Pulmonary artery endothelial cell (primary cell): ENCODE results near the gene WNK2. TPM values are rescaled to one million over a fixed set of nuclear protein-coding genes. Genes with fewer than 3 reads are reported as not detected.

Experiments
- DNase-seq: peaks from one replicate; pipeline ENCODE4 v3.0.0-alpha.2; 2011; ENCODE audit warnings: low read depth, low spot score
- total RNA-seq: library from RNA; depleted of rRNA; stranded (reverse); fragments of >200 nt; gene quantifications from 2 replicates; pipeline ENCODE4 v1.2.3, GENCODE V29; 2014

The WNK2 gene
- total RNA-seq, 1 donor from 2014 or later = not detected

DNA sequence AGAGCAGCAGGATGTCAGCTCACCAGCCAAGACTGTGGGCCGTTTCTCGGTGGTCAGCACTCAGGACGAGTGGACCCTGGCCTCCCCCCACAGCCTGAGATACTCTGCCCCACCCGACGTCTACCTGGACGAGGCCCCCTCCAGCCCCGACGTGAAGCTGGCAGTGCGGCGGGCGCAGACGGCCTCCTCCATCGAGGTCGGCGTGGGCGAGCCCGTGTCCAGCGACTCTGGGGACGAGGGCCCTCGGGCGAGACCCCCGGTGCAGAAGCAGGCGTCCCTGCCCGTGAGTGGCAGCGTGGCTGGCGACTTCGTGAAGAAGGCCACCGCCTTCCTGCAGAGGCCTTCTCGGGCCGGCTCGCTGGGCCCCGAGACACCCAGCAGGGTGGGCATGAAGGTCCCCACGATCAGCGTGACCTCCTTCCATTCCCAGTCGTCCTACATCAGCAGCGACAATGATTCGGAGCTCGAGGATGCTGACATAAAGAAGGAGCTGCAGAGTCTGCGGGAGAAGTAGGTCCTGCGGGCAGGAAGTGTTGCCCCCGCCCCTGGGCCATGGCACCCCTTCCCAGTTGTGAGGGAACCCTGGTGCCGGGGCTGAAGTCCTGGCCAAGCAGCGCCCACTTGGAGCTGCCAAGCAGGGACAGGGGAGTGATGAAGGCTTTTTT is 108.9 kb downstream of the WNK2 start:
- no peak for DNase-seq

DNA sequence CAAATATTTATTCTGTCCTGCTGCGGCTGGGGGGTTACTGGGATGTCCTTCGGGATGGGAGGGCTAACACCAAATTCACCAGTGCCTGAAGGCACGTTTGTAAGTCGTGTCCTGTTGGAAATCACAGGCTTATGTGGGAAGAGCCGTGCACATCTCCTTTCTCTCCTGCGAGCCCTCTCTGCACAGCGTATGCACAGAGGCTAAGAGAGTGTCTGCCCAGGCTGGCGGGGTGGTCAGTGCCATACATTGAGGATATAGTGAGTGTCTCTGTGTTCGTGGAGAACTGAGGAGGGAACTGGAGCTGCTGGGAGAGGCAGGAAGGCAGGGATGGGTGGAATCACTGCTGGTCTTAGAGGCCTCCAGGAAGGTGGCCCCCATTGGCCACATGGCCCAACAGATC is 110.1 kb downstream of the WNK2 start:
- no peak for DNase-seq

DNA sequence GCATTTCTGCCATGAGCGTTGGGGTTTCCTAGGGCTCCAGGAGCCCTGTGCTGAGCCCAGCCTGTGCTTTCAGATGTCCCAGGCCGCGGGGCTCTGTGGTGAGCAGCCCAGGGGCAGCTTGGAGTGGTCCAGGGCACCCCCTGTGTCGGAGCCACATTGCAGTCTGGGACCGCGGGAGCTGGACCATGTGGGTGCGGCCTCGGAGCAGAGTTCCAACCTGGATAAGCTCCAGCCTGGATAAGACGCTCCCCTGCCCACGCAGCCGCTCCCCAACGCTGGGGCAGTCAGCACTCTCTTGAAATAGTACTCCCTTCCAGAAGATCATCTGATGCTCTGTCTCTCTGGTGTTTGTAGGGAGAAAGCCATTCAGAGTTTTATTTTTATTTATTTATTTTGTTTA is 111.1 kb downstream of the WNK2 start:
- DNase-seq = no peak

DNA sequence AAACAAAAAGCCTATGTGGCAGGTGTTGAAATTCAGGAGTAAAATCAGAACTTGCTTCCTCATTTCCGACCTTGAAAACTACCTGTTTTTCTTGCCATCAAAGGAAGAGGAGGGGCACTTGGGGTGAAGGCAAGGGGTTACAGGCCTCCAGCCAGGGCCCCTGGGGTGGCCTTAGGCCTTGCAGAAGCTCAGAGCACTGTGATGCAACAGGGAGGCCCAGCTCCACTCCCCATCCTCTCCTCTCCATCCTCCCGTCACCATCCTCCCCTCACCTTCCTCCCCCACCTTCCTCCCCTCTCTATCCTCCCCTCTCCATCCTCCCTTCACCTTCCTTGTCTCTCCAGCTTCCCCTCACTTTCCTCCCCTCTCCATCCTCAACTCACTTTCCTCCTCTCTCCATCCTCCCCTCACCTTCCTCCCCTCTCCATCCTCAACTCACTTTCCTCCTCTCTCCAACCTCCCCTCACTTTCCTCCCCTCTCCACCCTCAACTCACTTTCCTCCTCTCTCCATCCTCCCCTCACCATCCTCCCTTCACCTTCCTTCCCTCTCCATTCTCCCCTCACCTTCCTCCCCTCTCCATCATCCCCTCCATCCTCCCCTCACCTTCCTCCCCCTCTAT is 111.6 kb downstream of the WNK2 start:
- no peak for DNase-seq

DNA sequence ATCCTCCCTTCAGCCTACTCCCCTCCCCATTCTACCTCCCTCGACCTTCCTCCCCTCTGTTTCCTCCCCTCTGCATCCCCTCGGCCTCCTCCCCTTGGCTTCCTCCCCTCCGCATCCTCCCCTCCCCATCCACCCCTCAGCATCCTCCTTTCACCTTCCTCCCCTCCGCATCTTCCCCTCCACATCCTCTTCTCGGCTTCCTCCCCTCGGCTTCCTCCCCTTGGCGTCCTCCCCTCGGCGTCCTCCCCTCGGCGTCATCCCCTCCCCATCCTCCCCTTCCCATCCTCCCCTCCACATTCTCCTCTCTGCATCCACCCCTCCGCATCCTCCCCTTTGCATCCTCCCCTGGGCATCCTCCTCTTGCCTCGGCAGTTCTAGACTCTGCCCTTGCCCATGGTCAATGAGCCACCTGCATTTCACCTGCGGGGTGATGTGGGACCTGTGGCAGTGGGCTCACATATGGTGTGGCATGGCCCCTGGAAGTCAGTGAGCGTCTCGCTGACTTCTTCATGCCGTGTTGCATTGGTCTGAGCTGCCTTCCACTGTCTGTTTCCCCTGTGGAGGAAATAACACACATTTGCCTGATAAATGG is 113.0 kb downstream of the WNK2 start:
- no peak for DNase-seq

DNA sequence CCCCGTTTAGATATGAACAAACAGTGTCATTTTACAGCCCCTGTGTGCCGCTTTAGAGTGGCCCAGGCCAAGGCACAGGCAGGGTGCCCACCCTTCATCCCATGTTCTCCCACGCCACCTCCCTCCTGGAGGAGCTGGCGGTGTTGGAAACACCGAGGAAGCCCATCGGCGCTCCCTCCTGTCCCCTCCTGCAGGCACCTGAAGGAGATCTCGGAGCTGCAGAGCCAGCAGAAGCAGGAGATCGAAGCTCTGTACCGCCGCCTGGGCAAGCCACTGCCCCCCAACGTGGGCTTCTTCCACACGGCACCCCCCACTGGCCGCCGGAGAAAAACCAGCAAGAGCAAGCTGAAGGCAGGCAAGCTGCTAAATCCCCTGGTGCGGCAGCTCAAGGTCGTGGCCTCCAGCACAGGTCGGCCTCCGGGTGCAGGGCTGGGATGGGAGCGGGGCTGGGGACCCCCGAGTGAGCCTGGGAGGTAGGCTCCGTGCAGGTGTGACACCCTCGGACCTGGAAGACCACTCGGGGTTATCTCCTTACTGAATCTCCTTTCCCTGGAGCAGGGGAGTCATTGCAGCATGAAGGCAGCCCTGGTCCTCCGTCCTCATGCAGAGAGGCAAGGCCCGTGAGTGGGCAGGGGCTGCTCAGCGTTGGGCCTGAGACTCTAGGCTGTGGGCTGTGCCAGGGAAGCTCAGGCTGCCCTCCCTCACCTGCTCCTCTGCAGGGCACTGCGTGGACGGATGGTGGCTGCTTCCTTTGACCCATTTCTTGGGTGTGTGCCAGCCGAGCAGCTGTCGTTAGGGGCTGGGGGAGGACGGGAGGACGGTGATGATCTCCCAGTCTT is 113.9 kb downstream of the WNK2 start:
- no peak for DNase-seq

DNA sequence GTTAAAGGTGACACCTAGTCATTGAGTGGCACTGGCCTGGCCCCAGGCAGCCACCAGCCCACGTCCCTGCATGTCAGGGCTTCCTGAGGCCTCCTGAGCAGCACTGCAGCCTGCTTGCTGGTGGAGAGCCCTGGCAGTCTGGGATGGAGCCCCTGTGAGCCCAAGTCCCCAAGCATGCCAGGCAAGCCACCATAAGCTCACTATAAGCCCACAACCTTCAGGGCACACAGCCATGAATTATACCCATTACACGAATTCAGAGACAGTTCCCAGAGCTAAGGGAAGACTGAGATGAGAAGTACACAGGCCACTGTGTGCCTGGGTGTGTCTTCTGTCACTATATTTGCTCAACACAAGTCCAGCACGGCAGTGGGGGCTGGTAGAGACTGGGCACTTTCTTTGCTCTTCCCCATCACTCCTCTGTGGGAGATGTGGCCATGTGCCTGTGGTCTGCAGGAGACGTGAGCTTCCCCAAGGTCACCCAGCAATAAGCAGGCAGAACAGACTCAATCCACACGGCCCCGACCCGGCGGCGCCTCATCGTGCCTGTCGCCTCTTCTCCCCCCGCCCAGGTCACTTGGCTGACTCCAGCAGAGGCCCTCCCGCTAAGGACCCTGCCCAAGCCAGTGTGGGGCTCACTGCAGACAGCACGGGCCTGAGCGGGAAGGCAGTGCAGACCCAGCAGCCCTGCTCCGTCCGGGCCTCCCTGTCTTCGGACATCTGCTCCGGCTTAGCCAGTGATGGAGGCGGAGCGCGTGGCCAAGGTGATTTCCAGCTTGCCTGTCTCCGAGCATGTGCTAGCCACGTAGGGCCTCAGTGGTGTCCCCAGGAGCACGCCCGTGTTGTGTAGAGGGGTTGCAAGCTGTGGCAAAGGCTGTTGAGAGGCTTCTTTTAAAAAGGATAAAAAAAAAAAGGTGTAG is 114.8 kb downstream of the WNK2 start:
- DNase-seq = no peak

DNA sequence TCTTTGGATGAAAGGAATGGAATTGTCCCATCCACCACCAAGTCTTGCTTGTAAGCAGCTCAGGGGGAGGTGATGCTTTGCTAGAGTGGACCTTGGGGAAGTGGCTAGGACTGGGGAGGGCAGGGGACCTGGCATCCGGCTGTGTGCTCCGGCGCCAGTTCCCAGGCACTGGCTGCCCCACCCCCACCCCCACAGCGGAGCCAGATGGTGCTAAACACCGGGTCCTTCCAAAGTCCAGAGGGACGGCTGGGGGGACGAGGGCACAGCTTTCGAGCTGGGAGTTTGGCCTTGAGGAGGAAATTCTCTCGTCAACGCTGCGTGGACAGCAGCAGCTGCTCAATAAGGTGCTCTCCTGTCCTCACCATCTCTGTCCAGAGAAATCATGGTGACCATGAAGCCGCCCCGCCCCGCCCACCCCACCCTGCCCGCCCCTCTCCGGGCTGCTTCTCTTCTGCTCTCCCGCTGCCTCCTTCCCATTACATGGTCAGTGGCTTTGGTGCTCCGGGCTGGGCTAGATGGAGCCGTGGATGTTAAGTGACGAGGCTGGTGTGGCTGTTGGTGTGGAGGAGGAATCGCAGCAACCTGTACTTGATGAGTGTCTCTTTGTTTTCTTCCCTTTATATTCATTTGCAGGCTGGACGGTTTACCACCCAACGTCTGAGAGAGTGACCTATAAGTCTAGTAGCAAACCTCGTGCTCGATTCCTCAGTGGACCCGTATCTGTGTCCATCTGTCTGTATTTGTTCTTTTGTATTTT is 115.7 kb downstream of the WNK2 start:
- no peak for DNase-seq

DNA sequence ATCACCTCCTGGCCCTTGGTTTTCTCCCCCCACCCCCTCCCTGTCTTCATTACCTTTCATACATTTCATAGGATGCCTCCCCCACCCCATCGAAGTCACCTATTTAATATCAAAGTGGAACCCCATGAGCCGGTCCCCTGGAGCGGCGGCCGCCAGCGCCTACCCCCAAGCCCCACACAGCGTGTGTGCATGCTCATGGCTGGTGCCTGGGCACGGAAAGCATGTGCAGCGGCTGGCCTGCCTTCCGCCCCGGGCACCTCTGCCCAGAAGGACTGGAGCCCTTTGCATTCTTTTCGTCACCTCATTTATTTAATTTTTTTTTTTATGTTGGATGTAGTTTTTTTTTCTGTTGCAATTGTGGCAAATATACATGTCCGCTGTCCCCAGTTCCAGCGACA is 116.2 kb downstream of the WNK2 start:
- DNase-seq = no peak

DNA sequence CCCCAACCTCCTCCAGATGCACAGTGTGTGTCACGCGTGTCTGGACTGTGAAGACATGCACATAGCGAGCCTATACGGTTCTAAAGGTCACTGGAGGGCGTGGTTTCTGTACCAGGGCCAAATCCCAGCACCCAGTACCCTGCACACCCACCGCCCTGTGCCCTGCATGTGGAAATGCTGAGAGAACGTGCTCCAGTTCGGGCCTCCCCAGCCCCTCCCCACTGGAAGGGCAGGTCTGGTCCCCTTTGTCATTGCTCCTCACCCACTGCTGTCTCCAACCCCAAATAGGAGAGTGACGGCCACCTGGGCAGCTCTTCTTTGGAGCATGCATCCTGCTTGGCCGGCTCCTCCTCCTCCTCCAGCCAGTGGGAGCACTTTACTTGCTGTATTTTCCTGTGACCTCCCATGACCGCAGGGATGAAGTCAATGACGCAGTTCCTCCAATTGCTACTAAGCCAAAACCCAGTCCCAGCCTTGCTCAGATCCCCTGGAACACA is 116.7 kb downstream of the WNK2 start:
- no peak for DNase-seq

DNA sequence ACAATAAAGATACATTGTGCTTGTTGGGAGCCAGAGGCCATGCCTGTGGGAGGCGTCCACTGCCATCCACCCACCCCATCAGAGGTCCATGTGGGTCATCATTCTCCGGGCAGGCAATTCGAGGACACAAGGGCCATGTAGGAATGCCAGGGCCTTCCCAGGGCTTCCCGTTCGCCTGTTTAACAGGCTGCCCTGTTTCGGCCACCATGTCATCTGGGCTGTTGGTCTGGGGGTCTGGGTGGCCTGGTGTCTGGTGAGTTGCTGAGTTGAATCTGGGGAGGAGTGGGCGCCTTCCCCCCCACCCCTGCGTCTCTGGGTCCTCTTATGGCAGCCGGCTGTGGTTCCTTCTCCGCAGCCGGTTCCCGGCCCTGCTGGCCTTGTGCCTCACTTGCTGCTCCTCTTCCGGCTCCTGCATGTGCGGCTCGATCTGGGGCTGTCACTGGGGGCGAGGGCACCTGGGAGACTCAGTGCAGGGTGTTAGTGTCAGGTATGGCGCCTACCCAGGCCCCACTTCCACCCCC is 117.4 kb downstream of the WNK2 start:
- DNase-seq = no peak

DNA sequence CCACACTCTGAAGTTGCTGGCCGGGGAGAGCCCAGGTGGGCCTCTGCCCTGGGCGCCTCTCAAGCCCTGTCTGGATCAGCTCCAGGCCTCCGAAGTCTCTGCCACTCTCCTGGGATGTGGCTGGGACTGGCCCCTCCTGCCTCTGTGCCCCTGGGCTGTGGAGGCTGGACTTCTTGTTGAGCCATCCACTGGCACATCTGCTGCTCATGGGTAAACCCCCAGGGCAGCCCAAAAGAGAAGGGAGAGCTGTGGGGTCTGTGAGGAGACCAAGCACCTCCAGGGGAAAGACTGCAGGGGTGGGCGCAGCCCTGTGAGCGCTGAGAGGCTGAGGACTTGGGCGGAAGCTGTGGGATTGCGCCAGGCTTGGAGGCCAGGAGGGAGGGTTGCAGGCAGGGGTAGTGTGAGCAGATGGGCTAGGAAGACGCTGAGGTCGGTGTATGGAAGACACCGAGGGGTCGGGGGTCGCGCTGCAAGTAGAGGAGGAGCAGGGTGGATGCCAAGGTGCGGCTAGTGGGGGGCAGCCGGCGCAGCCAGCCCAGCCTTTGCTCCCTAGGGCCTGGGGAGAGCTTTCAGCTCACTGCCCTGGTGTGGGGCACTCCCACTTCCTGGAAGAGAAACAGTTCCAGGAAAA is 118.1 kb downstream of the WNK2 start:
- no peak for DNase-seq

DNA sequence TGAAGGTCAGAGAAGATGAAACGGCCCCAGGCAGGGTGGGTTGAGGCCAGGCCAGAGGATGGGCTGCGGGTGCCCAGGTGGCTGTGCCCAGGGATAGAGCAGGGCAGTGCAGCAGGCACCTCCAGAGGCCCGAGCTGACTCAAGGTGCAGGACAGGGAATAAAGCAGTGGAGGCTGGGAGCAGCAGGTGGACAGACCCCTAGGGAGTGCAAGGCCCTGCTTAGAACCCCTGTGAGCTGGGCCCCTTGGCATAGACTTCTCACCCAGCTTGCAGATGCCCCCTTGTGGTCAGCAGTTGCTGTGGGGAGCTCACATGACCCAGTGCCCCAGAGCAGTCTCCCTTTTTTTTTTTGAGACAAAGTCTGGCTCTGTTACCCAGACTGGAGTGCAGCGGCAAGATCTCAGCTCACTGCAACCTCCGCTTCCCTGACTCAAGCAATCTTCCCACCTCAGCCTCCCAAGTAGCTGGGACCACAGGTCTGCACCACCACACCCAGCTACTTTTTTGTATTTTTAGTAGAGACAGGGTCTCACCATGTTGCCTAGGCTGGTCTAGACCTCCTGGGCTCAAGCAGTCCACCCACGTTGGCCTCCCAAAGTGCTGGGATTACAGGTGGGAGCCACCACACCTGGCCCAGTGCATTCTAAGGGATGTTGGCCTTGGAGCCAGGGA is 118.8 kb downstream of the WNK2 start:
- DNase-seq = peak; percentile 41

DNA sequence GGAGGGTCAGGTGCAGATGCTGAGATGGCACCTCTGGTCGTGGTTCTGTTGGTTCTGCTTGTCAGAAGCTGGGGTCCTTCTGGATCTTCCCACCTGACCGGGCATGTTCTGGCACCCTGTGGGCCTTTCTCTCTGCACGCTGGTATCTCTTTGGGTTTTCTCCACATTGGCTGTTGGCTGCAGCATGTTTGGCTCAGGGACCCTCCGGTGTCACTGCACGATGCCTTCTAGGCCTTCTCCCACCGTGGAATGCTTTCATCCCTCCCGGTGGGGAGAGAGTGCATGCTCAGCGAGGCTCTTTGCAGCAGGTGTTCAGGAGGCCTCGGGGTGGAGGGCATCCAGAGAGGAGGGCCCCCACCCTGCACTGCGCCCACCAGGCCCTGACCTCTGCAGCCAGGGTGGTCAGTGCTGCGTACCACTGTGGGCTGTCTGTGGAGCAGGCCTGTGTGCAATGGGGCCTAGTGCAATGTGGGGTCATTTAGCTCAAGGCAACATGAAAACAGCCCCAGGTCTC is 119.4 kb downstream of the WNK2 start:
- DNase-seq = no peak

DNA sequence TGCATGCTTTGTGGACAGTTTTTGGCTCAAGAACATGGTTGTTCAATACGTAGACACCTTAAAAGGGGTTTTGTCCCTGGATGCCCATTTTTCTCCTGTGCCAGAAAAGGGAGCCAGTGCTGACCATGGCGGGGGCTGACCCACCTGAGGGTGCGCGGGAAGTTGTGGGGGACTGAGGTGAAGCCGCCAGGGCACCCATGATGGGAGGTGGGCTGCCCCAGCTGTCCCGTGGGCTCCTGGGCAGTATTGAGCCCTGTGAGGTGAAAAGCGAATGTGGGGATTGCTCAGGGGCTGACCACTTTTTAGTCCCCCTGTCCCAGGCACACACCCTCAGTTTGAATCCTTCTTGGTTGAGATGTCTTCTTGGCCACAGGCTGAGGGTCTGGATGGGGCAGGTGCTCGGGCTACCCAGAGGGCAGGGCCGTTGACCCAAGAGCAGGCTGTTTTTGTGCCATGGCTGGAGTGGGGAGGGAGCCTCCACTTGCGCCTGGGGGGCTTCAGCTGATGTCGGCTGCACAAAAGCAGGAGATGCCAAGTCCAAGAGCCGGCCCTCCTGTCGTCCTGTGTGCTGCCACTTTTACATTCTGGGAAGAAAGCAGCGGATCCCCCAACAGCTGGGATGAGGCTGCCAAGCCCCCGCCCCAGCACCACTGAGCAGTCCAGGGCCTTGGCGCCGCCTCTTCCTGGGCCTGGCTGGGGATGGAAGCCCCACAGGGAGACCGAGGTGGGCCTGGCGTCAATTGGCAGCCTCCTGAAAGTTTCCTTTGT is 120.1 kb downstream of the WNK2 start:
- DNase-seq = no peak

DNA sequence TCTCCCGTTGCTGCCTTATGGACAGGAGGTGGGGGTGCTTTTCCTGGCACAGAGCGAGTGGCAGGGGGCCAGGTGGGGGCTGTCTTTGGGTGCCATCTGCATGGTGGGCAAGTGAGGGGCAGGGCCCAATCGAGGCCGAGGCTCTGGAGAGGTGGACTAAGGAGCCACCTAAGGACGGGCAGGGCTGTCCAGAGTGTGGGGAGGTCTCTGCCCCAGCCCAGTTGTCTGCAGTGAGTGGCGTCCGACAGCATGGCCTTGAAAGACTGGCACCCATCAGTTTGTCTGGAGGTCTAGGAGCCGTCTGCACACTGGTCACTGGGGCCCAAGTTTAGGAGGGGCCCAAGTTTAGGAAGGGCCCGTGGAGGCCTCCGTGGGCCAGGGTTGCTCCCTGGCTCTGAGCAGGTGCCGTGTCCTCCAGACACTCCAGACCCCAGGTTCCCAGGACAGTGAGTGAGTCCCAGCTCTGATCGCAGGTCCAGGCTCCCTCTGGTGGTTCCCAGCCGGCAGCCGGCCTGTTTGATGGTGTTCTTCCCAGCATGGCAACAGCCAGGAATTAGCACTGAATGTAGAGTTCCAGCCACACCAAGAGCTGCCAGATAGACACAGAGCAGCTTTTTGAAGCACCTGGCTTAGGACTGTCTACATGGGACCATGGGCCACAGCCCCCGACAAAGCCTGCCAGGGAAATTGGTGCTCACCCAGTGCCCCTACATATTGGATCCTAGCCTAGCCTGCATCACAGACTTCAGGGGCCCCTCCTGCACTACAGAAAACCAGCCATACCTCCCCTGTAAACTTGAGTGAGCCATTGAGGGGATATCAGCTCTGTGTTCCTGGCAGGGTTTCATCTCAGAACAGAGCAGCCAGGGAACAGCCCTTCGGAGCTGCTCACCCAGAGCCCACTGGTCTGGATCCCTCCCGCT is 120.9 kb downstream of the WNK2 start:
- no peak for DNase-seq

DNA sequence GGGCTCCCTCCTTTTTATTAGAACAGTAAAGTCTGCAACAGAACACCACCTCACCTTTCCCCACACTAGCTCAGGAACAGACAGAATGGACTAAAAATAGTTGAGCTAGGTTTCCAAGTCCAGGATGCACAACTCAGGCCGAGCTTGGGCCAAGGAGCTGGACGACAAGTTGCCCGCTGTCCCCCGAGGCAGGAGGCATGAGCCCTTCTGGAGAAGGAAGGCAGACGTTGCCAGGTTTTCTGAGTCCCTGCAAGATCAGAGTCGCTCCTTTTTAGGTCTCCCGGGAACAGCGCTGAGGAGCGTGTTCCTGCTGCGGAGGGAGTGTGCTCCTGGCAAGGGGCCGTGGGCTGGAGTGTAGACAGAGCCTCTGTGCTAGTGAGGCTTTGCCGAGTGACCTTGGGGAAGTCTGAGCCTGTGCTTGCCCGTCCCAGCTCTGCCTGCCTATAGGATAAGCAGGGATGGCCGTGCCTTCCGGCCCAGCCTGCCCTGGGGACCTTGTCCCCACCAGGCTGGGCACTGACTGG is 121.6 kb downstream of the WNK2 start:
- DNase-seq = no peak
